Fibroblast of the aortic adventitia (primary cell): Measurements from ENCODE around the gene HEXIM2. TPM values are rescaled to one million over a fixed set of nuclear protein-coding genes. Genes with fewer than 3 reads are reported as not detected.

Experiments used
- DNase-seq: peaks from one replicate; pipeline ENCODE4 v3.0.0-alpha.2; 2010; ENCODE audit warnings: low read depth
- H3K4me3 ChIP-seq: 2 replicates; pipeline ENCODE4 v1.5.1; 2011; ENCODE audit warnings: low read depth, mild to moderate bottlenecking, control low read depth, low read length, moderate library complexity
- total RNA-seq: library from RNA; depleted of rRNA; stranded (reverse); fragments of >200 nt; gene quantifications from 2 replicates; pipeline ENCODE4 v1.2.3, GENCODE V29; 2012; ENCODE audit warnings: low replicate concordance
- TF ChIP-seq, protein P1 (sequence below): IDR thresholded peaks from 2 replicates; pipeline ENCODE4 v1.5.1; 2011; ENCODE audit warnings: mild to moderate bottlenecking, low read length, control low read depth, inconsistent platforms; ENCODE audit not compliant: insufficient read depth

HEXIM2 gene
- total RNA-seq, 1 donor, result 6.1 TPM

DNA sequence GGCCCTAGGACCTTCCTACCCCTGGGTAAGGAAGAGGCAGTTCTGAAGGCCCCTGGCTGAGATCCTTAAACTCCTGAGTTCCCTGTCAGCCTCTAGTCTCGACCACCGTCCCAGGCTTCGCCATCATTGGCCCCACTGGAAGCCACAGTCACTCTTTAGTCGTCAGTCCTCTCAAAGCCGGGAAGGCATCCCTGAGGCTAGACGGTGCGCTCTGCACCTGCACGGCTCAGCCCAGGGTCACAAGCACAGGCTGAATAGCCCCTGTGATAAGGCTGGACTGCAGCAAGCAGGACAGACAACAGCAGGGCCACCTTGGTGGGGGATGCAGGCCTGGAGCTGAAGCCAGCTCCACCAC is 16.7 kb upstream of the HEXIM2 start:
- TF ChIP-seq, protein P1, sequence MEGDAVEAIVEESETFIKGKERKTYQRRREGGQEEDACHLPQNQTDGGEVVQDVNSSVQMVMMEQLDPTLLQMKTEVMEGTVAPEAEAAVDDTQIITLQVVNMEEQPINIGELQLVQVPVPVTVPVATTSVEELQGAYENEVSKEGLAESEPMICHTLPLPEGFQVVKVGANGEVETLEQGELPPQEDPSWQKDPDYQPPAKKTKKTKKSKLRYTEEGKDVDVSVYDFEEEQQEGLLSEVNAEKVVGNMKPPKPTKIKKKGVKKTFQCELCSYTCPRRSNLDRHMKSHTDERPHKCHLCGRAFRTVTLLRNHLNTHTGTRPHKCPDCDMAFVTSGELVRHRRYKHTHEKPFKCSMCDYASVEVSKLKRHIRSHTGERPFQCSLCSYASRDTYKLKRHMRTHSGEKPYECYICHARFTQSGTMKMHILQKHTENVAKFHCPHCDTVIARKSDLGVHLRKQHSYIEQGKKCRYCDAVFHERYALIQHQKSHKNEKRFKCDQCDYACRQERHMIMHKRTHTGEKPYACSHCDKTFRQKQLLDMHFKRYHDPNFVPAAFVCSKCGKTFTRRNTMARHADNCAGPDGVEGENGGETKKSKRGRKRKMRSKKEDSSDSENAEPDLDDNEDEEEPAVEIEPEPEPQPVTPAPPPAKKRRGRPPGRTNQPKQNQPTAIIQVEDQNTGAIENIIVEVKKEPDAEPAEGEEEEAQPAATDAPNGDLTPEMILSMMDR, result no peak
- no peak for DNase-seq
- no peak overlapping the region for H3K4me3 ChIP-seq

DNA sequence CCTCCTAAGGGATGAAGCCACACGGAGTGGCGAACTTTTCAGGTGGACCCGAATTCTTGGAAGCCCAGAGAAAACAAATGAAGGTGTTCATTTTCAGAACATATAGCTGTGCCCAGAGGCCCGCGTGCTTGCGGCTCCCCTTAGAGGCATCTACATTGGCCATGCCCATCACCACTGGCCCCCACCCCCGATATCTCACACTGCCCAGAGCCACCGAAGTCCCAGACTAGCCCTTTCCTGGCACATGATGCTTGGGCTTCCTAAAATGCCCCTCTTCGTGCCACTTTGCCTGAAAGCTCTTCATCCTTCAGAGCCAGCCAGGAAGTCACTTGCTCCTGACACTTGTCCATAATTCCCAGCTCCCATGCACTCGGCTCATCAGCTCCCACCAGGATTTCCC is 15.5 kb upstream of the HEXIM2 start:
- DNase-seq, result no peak
- no peak overlapping the region for H3K4me3 ChIP-seq
- TF ChIP-seq, protein P1, result no peak

DNA sequence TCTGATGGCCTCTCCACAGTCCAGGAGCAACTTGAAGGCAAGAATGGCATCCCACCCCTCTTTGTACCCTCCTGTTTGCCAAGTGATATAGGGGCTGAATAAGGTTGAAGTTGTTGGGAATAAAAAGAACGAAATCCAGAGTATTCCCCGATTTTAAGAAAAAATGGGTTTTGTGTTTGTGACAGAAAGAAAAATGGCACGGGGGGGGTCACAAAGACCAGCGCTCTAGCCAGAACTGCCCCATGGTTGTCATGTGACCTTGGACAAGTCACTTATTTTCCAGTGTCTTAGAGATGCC is 15.1 kb upstream of the HEXIM2 start:
- no peak for DNase-seq
- peak overlapping the region; percentile 75 for H3K4me3 ChIP-seq

DNA sequence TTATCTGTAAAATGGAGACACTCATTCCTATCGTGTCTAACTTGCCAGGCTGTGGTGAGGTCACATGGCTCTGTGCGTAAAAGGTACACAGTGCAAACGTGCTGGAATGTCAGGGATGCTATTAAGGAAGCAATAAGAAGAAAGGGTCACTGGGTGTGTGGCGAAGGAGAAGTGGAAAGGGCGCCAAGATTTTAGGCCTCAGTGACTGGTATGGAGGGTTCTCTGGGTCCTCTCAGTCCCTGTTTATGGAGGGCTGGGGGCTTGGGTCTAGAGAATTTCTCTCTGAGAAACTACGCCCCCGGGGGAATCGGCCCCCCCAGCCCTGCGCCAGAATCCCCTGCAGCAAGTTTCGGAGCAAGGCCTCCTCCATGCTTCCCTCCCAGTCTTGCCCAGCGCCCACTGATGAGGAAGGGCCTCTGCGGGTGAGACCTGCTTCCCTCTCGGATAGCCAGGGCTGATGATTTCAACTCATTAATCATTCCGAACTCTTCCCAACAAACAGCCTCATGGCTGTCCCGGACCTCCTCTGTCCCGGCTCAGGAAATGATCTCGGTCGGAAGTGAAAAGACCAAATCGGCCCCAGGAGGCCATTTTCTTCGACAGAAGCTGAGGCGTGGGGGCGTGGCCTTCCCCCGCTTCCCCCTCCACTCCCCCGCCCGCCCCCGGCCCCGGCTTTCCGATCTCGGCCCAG is 14.6 kb upstream of the HEXIM2 start:
- peak; percentile 92 for DNase-seq
- TF ChIP-seq, protein P1, result no peak
- peak overlapping the region; percentile 75 for H3K4me3 ChIP-seq

More for the DNA sequence above, 15.1 kb upstream of the HEXIM2 start:
- TF ChIP-seq, protein P1, result no peak

DNA sequence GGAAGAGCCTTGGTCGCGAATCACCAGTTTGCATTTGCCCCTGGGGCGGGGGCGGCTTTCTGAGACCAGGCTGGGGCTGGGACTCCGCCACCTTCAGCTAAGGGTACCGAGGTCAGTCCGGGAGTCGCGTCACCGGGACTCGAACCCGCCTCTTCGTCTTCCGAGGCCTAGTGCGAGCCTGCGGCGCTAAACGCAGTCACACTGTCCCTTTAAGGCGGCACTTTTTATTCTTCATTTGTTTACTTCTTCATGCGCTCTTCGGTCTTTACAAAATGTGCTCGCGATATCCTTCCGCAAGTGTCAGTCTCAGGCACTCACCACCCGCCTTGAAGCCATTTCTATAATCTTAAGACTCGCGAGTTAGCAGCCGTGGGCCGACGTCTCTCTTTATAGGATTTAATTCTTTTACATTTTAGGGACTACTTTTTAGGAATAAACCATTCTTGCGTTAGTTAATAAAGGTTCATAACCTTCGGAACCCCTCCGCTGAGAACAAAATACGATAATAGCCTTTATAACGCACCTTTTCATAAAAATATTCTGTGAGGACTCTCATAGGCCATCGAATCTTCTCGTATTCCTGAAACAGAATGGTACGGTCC is 14.0 kb upstream of the HEXIM2 start:
- peak overlapping the region; percentile 75 for H3K4me3 ChIP-seq
- peak; percentile 98 for DNase-seq
- TF ChIP-seq, protein P1, result no peak

DNA sequence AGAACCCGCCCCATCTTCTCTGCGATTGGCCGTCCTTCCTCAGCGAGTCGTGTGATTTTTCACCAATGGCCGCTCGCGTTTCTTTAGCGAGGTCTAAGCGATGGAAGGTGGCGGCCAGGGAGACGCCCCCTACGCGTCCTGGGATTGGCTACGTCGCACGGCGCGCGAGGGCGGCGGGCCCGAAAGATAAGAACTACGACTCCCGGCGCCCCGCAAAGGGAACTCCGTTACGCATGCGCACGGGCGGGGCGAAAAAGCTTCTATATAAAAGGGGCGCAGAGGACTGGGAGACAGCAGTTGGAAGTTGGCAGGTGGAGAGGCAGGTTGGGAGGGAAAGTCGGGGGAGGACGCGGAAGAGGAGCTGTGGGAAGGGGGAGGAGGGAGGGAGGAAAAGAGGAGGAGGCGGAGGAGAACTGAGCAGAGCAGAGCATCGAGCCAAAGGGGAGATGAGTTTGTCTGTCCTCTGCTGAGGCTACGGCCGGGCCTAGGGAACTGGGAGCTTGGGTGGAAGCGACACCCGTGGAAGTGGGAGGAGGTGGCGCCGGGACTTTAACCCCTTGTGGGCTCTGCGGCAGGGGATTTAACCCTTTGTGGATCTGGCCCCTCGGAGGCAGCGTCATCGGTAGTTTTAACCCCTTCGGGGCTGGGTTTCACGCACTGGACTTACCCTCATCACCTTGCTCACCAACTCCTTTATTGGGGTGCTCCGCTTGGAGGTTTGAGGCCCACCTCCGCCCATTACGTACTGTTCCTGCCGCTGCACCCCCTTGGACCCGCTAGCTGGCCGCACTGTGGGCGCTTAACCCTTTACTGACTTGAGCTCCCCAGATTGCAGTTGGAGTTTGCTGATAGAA is 13.3 kb upstream of the HEXIM2 start, which contains the start of gene HEXIM1:
HEXIM1 (plus strand) TSS at position 293 of the 854 bp plus-strand sequence. CDS start 716 bp downstream, outside the sequence.
- TF ChIP-seq, protein P1, result no peak
- H3K4me3 ChIP-seq, result peak within 1 kb of the TSS; percentile 81
- peak; percentile 100 for DNase-seq
